H1 (cell line): ENCODE results near the gene GNA12. TPM values are rescaled to one million over a fixed set of nuclear protein-coding genes. Genes with fewer than 3 reads are reported as not detected.

Source experiments
- CTCF ChIA-PET: fragments of 300-600 bp; sonication (Branson Sonifier 250); formaldehyde crosslinking; loops from one replicate; lab custom pipeline; 2021; ENCODE audit not compliant: partially characterized antibody; lab: Charles Lee
- POLR2A ChIA-PET: fragments of 300-600 bp; sonication (Branson Sonifier 250); formaldehyde crosslinking; loops from one replicate; lab custom pipeline; 2021; ENCODE audit warnings: inconsistent platforms; ENCODE audit not compliant: partially characterized antibody; lab: Charles Lee
- DNase-seq, 2 experiments: peaks; one replicate each; pipeline versions ENCODE4 v3.0.0 to v3.0.0-alpha.2; 2010 to 2022; ENCODE audit warnings: low spot score in 2 of 2, low read depth in 1 of 2, mixed read lengths in 1 of 2
- FAIRE-seq: peaks from 2 replicates; lab custom pipeline; 2011; peaks lifted over from hg19 to GRCh38; lab: Jason Lieb, UNC
- H2AFZ ChIP-seq: 2 replicates; pipeline ENCODE4 v1.8.1; 2012; ENCODE audit warnings: low read length, inconsistent platforms
- H2AK5ac ChIP-seq: 2 replicates; pipeline ENCODE4 v1.6.1; 2013; ENCODE audit warnings: low read depth, low read length
- H2BK120ac ChIP-seq: replicated peaks from 2 replicates; pipeline ENCODE3; 2013; ENCODE audit warnings: low read depth, low read length, inconsistent platforms
- H2BK12ac ChIP-seq: 2 replicates; pipeline ENCODE4 v1.6.1; 2013; ENCODE audit warnings: low read depth, low read length
- H2BK15ac ChIP-seq: 2 replicates; pipeline ENCODE4 v1.6.1; 2013; ENCODE audit warnings: low read length
- H2BK20ac ChIP-seq: 2 replicates; pipeline ENCODE4 v1.6.1; 2013; ENCODE audit warnings: low read length
- H2BK5ac ChIP-seq: 2 replicates; pipeline ENCODE4 v1.6.1; 2013; ENCODE audit warnings: low read depth, low read length
- H3K14ac ChIP-seq: 2 replicates; pipeline ENCODE4 v1.6.1; 2013; ENCODE audit warnings: inconsistent platforms; ENCODE audit not compliant: insufficient read length
- H3K18ac ChIP-seq: 2 replicates; pipeline ENCODE4 v1.6.1; 2013; ENCODE audit warnings: low read length; ENCODE audit errors: extremely low read depth
- H3K23ac ChIP-seq: 2 replicates; pipeline ENCODE4 v1.6.1; 2013; ENCODE audit warnings: inconsistent platforms; ENCODE audit not compliant: insufficient read length
- H3K23me2 ChIP-seq: 2 replicates; pipeline ENCODE4 v1.6.1; 2013; ENCODE audit warnings: low read depth, low read length
- H3K27ac ChIP-seq: 2 replicates; pipeline ENCODE4 v1.6.1; 2011; ENCODE audit warnings: low read depth, low read length, inconsistent platforms
- H3K27me3 ChIP-seq, 4 experiments: replicated peaks in 1 of 4; 1 replicate in 1 of 4; 2 replicates in 3 of 4; pipeline versions ENCODE4 v1.6.1 to v1.8.1; 2011 to 2013; ENCODE audit warnings: low read length in 3 of 4, mild to moderate bottlenecking in 3 of 4, inconsistent platforms in 2 of 4, mixed read lengths in 2 of 4, moderate library complexity in 1 of 4; ENCODE audit not compliant: control insufficient read depth in 3 of 4, insufficient read depth in 3 of 4; ENCODE audit errors: extremely low read depth in 1 of 4
- H3K36me3 ChIP-seq, 4 experiments: 2 replicates each; pipeline versions ENCODE4 v1.6.1 to v1.8.1; 2011 to 2013; ENCODE audit warnings: mild to moderate bottlenecking in 4 of 4, low read length in 3 of 4, moderate library complexity in 2 of 4, control low read depth in 1 of 4, inconsistent platforms in 1 of 4; ENCODE audit not compliant: insufficient read depth in 4 of 4, control insufficient read depth in 2 of 4
- H3K4ac ChIP-seq: replicated peaks from 2 replicates; pipeline ENCODE3; 2013; ENCODE audit warnings: low read length, low read depth, mixed read lengths, inconsistent platforms; ENCODE audit not compliant: insufficient read length
- H3K4me1 ChIP-seq, 4 experiments: replicated peaks in 1 of 4; 1 replicate in 1 of 4; 2 replicates in 3 of 4; pipeline versions ENCODE4 v1.6.1 to v1.8.1; 2011 to 2013; ENCODE audit warnings: low read length in 3 of 4, inconsistent platforms in 2 of 4, mixed read lengths in 1 of 4; ENCODE audit not compliant: insufficient read depth in 4 of 4, control insufficient read depth in 3 of 4
- H3K4me2 ChIP-seq, 2 experiments: 2 replicates each; pipeline versions ENCODE4 v1.6.1 to v1.8.1; 2011 to 2013; ENCODE audit warnings: low read depth in 2 of 2, low read length in 2 of 2, control low read depth in 1 of 2, inconsistent platforms in 1 of 2, mild to moderate bottlenecking in 1 of 2; ENCODE audit not compliant: insufficient read depth in 1 of 2
- H3K4me3 ChIP-seq, 4 experiments: fragments of 200-600, 300-600 bp in 1 of 4; sonication (generic), shearing (Covaris generic), sonication (Bioruptor Twin) in 1 of 4; 2 replicates each; pipeline versions ENCODE4 v1.5.1 to v1.8.1; 2011 to 2016; ENCODE audit warnings: low read length in 4 of 4, low read depth in 3 of 4, control low read depth in 2 of 4, inconsistent platforms in 2 of 4, mild to moderate bottlenecking in 2 of 4, mixed read lengths in 1 of 4, moderate library complexity in 1 of 4; ENCODE audit not compliant: insufficient read depth in 2 of 4; ENCODE audit errors: extremely low read depth in 1 of 4
- H3K56ac ChIP-seq: replicated peaks from 2 replicates; pipeline ENCODE3; 2013; ENCODE audit warnings: low read depth, mild to moderate bottlenecking, mixed read lengths, low read length, inconsistent platforms; ENCODE audit not compliant: insufficient read length
- H3K79me1 ChIP-seq: 2 replicates; pipeline ENCODE4 v1.6.1; 2013; ENCODE audit warnings: low read depth, low read length, control low read depth
- H3K79me2 ChIP-seq, 2 experiments: 2 replicates each; pipeline versions ENCODE4 v1.6.1 to v1.8.1; 2012 to 2013; ENCODE audit warnings: low read length in 2 of 2, mild to moderate bottlenecking in 2 of 2, inconsistent platforms in 1 of 2; ENCODE audit not compliant: insufficient read depth in 2 of 2, control insufficient read depth in 1 of 2
- H3K9ac ChIP-seq, 4 experiments: replicated peaks in 1 of 4; 1 replicate in 1 of 4; 2 replicates in 3 of 4; pipeline versions ENCODE4 v1.6.1 to v1.8.1; 2011 to 2013; ENCODE audit warnings: low read depth in 3 of 4, low read length in 3 of 4, control low read depth in 2 of 4, mild to moderate bottlenecking in 2 of 4, moderate library complexity in 2 of 4, inconsistent platforms in 1 of 4; ENCODE audit errors: extremely low read depth in 1 of 4
- H3K9me3 ChIP-seq, 2 experiments: 2 replicates each; pipeline versions ENCODE4 v1.6.1 to v1.8.1; 2012 to 2013; ENCODE audit warnings: mild to moderate bottlenecking in 2 of 2, moderate library complexity in 2 of 2, control low read depth in 1 of 2, inconsistent platforms in 1 of 2, low read depth in 1 of 2, low read length in 1 of 2, mixed read lengths in 1 of 2; ENCODE audit not compliant: insufficient read depth in 2 of 2
- H4K20me1 ChIP-seq, 2 experiments: replicated peaks in 1 of 2; 2 replicates each; pipeline versions ENCODE3 to v1.8.1; 2011 to 2013; ENCODE audit warnings: inconsistent platforms in 2 of 2, low read length in 2 of 2, mild to moderate bottlenecking in 1 of 2; ENCODE audit not compliant: insufficient read depth in 2 of 2, control insufficient read depth in 1 of 2
- H4K5ac ChIP-seq: 2 replicates; pipeline ENCODE4 v1.6.1; 2013; ENCODE audit warnings: low read length, low read depth, mixed read lengths, inconsistent platforms; ENCODE audit not compliant: insufficient read length
- H4K8ac ChIP-seq: 2 replicates; pipeline ENCODE4 v1.8.0; 2013; ENCODE audit warnings: mild to moderate bottlenecking, moderate library complexity, low read length, inconsistent platforms; ENCODE audit not compliant: insufficient read depth; ENCODE audit errors: extremely low read depth
- H4K91ac ChIP-seq: replicated peaks from 2 replicates; pipeline ENCODE3; 2013; ENCODE audit warnings: low read length, mixed read lengths, inconsistent platforms; ENCODE audit not compliant: insufficient read length
- ASH2L ChIP-seq: fragments of 200-600, 300-600 bp; sonication (generic); IDR thresholded peaks from one replicate; pipeline ENCODE4 v1.7.1; 2017; ENCODE audit warnings: low read length
- CEBPB ChIP-seq: IDR thresholded peaks from 2 replicates; pipeline ENCODE4 v1.6.1; 2012; ENCODE audit warnings: low read depth, low read length
- CHD1 ChIP-seq: IDR thresholded peaks from 2 replicates; pipeline ENCODE4 v1.6.1; 2012; ENCODE audit warnings: low read depth, low read length, improper control_type of control experiment
- CHD2 ChIP-seq: IDR thresholded peaks from 2 replicates; pipeline ENCODE4 v1.6.1; 2012; ENCODE audit warnings: low read length, improper control_type of control experiment
- CREB1 ChIP-seq: IDR thresholded peaks from 2 replicates; pipeline ENCODE4 v1.6.1; 2012; ENCODE audit warnings: inconsistent platforms
- EZH2 ChIP-seq: fragments of 200-600 bp; sonication (generic); IDR thresholded peaks from 2 replicates; pipeline ENCODE4 v1.7.1; 2012; ENCODE audit warnings: low read depth, mild to moderate bottlenecking, moderate library complexity, low read length, inconsistent platforms; ENCODE audit not compliant: severe bottlenecking
- GABPA ChIP-seq: IDR thresholded peaks from 2 replicates; pipeline ENCODE4 v1.6.1; 2011; ENCODE audit warnings: mild to moderate bottlenecking, low read length, moderate library complexity, borderline replicate concordance; ENCODE audit not compliant: insufficient read depth
- GTF2F1 ChIP-seq: IDR thresholded peaks from 2 replicates; pipeline ENCODE4 v1.6.1; 2012; ENCODE audit warnings: low read depth, low read length, improper control_type of control experiment, borderline replicate concordance
- JUN ChIP-seq: IDR thresholded peaks from 2 replicates; pipeline ENCODE4 v1.6.1; 2011; ENCODE audit warnings: low read depth, mild to moderate bottlenecking, improper control_type of control experiment, low read length
- RFX5 ChIP-seq: IDR thresholded peaks from 2 replicates; pipeline ENCODE4 v1.6.1; 2011; ENCODE audit warnings: low read depth, low read length, improper control_type of control experiment, borderline replicate concordance
- SIN3A ChIP-seq, 2 experiments: IDR thresholded peaks in 1 of 2; conservative IDR thresholded peaks in 1 of 2; 2 replicates each; pipeline ENCODE4 v1.6.1; 2011 to 2012; ENCODE audit warnings: low read length in 2 of 2, improper control_type of control experiment in 1 of 2, low read depth in 1 of 2, mild to moderate bottlenecking in 1 of 2
- SP4 ChIP-seq: IDR thresholded peaks from 2 replicates; pipeline ENCODE4 v1.6.1; 2012; ENCODE audit warnings: low read length, inconsistent platforms
- TAF1 ChIP-seq: IDR thresholded peaks from 2 replicates; pipeline ENCODE4 v1.6.1; 2011; ENCODE audit warnings: mild to moderate bottlenecking, low read depth, low read length
- WGBS, 2 experiments: shearing (Covaris generic) in 1 of 2; methylation state at CpG; one replicate each; pipeline versions ENCODE4 v1.1.6 to v1.1.7; 2013 to 2015; ENCODE audit warnings: low lambda C conversion rate in 2 of 2, mixed read lengths in 2 of 2, inconsistent platforms in 1 of 2, low coverage in 1 of 2, missing lambda C conversion rate in 1 of 2; ENCODE audit not compliant: insufficient replicate concordance in 2 of 2, insufficient coverage in 1 of 2, insufficient read length in 1 of 2; ENCODE audit errors: extremely low coverage in 1 of 2, missing lambda C conversion rate in 1 of 2; 5-methylcytosine and 5-hydroxymethylcytosine counted together
- polyA plus RNA-seq, 7 experiments: library from polyadenylated mRNA; depleted of rRNA in 3 of 7; stranded (reverse) in 5 of 7; unstranded in 2 of 7; fragments of >200 nt in 5 of 7; fragments of 200-250 nt in 2 of 7; gene quantifications; 1 replicate in 5 of 7; 2 replicates in 1 of 7; 4 replicates in 1 of 7; pipeline versions ENCODE4 v1.2.1 to v1.2.3, GENCODE V29; 2011 to 2013; ENCODE audit warnings: missing spikeins in 2 of 7, mixed read lengths in 2 of 7
- total RNA-seq: library from RNA; stranded (reverse); fragmentation: NEBNext Ultra II Directional; extraction: Animal tissue kit (Norgen Biotek cat#: 25700); gene quantifications from 2 replicates; pipeline ENCODE4 v1.2.1, GENCODE V29; 2021

Gene GNA12
- total and polyA plus RNA-seq, 2 of the 8 experiments (the other 6 are each of a cell fraction or from before 2014, with no cell fraction given) = 96.5 to 109 TPM

- no peak for FAIRE-seq
- 91% methylated on average over 17 of the region's 17 CpGs; no CpG with 5 or more reads in 1 of the 2 experiments for WGBS, 2 experiments
- no peak for DNase-seq
- Histone ChIP-seq H2BK15ac (no peak overlapping the region), H3K18ac (no peak overlapping the region), H3K79me2 (peaks cover 0 to 74% of the 10 kb centered on the region in 2 experiments; a peak in 2 of 4 replicates), H3K56ac (no peak overlapping the region), H4K8ac (no peak overlapping the region; the same call in 1 of the 2 replicates), H4K20me1 (peaks cover 9 to 16% of the 10 kb centered on the region in 2 experiments), H3K4me2 (no peak overlapping the region)
- POLR2A ChIA-PET = no interaction called here
- no peak for TF ChIP-seq JUN
- no peak for TF ChIP-seq CHD2
- TF ChIP-seq GTF2F1 = no peak
- no peak for TF ChIP-seq CHD1
- TF ChIP-seq RFX5 = no peak
- TF ChIP-seq TAF1 = no peak
- no peak for TF ChIP-seq SP4
- no peak for TF ChIP-seq CREB1
- TF ChIP-seq SIN3A (conservative IDR thresholded peaks at IDR 0.05 in 1 of 2, IDR thresholded peaks at IDR 0.05 in 1 of 2; ENCODE audit: low read depth in 1 of 2, low read length in 2 of 2) = no peak
- no peak for TF ChIP-seq EZH2
- no peak for TF ChIP-seq GABPA
- no peak for TF ChIP-seq ASH2L
- no peak for TF ChIP-seq CEBPB
- TF ChIP-seq, all 59 proteins: peak for 0
- H2BK20ac ChIP-seq = no peak overlapping the region
- H2BK120ac ChIP-seq = no peak overlapping the region
- no peak overlapping the region for H3K9ac ChIP-seq
- no peak overlapping the region for H3K14ac ChIP-seq
- H3K9me3 ChIP-seq = no peaks in the 10 kb centered on the region
- no peak overlapping the region for H3K4me3 ChIP-seq
- peaks cover 1 to 4% (median 3%) of the 10 kb centered on the region in 4 experiments; a peak in 4 of 8 replicates for H3K36me3 ChIP-seq
- no peaks in the 10 kb centered on the region for H3K27me3 ChIP-seq
- no peak overlapping the region for H2AFZ ChIP-seq
- H3K23me2 ChIP-seq = no peaks in the 10 kb centered on the region
- H3K23ac ChIP-seq = no peak overlapping the region
- H2AK5ac ChIP-seq = no peak overlapping the region
- CTCF ChIA-PET = interaction anchor here (0.6 to 2.3 kb wide), 6 partner anchors 17 to 1716 kb away, joined by 3 to 10 read pairs (median 3); no protein-coding TSS in a partner anchor
- no peak overlapping the region for H4K91ac ChIP-seq
- peaks cover 12% of the 10 kb centered on the region for H3K79me1 ChIP-seq
- H3K4ac ChIP-seq = no peak overlapping the region
- peaks cover 0 to 12% (median 4%) of the 10 kb centered on the region in 4 experiments; a peak in 4 of 7 replicates for H3K4me1 ChIP-seq
- H3K27ac ChIP-seq = no peak overlapping the region
- no peak overlapping the region for H2BK5ac ChIP-seq
- no peak overlapping the region for H2BK12ac ChIP-seq
- no peak overlapping the region for H4K5ac ChIP-seq
Measured at GRCh38 chr7:2736411-2736914, 107.6 kb downstream of the GNA12 start.
